Loucy (cell line): Measurements from ENCODE around the gene FUT7.

Experiments used
- CTCF ChIP-seq: fragments of 200-600 bp; sonication (generic); conservative IDR thresholded peaks from 2 replicates; pipeline ENCODE4 v1.5.1; 2014; ENCODE audit warnings: mild to moderate bottlenecking, antibody characterized with exemption, low read length
- EZH2phosphoT487 ChIP-seq: fragments of 200-600 bp; IDR thresholded peaks from 2 replicates; pipeline ENCODE4 v1.6.1; 2018; ENCODE audit warnings: antibody characterized with exemption, mild to moderate bottlenecking, moderate library complexity, borderline replicate concordance

DNA sequence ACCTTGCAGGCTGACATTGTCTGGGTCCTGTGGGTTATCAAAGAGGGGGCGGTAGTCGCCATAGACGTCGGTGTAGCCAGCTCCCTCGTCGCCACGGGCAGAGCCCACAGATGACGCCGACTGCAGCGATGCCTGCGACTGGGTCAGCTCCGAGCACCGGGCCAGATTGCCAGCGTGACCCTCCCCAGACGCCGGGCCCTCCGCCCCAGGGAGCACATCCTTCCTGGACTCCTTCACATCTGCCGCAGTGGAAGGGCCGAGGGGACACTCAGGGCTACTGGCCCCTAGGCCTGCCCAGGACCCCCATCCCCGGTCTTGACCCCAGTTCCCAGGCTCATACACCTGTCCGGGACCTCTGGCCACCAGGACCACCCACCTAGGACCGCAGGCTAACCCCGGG, 17.7 kb downstream of the FUT7 start:
- no peak for TF ChIP-seq CTCF
- TF ChIP-seq EZH2phosphoT487: no peak
